HepG2 (cell line): ENCODE measurements around the gene ZNFX1. TPM values are rescaled to one million over a fixed set of nuclear protein-coding genes. Genes with fewer than 3 reads are reported as not detected.

Experiments used
- ARNTL ChIP-seq: sonication (generic); formaldehyde crosslinking; IDR thresholded peaks from 2 replicates; pipeline ENCODE4 v1.4.0; 2020; ENCODE audit warnings: mild to moderate bottlenecking, missing genetic modification reagents
- ATF4 ChIP-seq, 2 experiments: fragments of 450-650 bp in 1 of 2; sonication (generic) in 1 of 2; formaldehyde crosslinking; IDR thresholded peaks; 2 replicates each; pipeline versions ENCODE4 v1.5.0 to v1.8.0; 2020 to 2022; ENCODE audit warnings: mild to moderate bottlenecking in 1 of 2, missing genetic modification reagents in 1 of 2
- CSRNP2 ChIP-seq: sonication (generic); formaldehyde crosslinking; conservative IDR thresholded peaks from 2 replicates; pipeline ENCODE4 v1.8.0; 2022; ENCODE audit warnings: low read depth, missing genetic modification reagents
- ELF1 ChIP-seq: sonication (generic); formaldehyde crosslinking; IDR thresholded peaks from 2 replicates; pipeline ENCODE4 v1.4.0; 2020; ENCODE audit warnings: missing genetic modification reagents
- GRHL1 ChIP-seq: sonication (generic); formaldehyde crosslinking; conservative IDR thresholded peaks from 2 replicates; pipeline ENCODE4 v1.8.0; 2022; ENCODE audit warnings: missing genetic modification reagents
- NKX3-1 ChIP-seq: sonication (generic); formaldehyde crosslinking; IDR thresholded peaks from 2 replicates; pipeline ENCODE4 v1.5.0; 2020; ENCODE audit warnings: missing genetic modification reagents
- NR2F2 ChIP-seq: IDR thresholded peaks from 2 replicates; pipeline ENCODE4 v1.6.1; 2012; ENCODE audit warnings: low read depth, inconsistent platforms, borderline replicate concordance
- TBL1XR1 ChIP-seq: fragments of 150-350 bp; IDR thresholded peaks from 2 replicates; pipeline ENCODE4 v1.6.1; 2014; ENCODE audit warnings: borderline replicate concordance, low read length; ENCODE audit not compliant: partially characterized antibody
- XBP1 ChIP-seq: sonication (generic); formaldehyde crosslinking; IDR thresholded peaks from 2 replicates; pipeline ENCODE4 v1.5.0; 2020; ENCODE audit warnings: missing genetic modification reagents
- ZNF33A ChIP-seq: sonication (generic); formaldehyde crosslinking; IDR thresholded peaks from 2 replicates; pipeline ENCODE4 v1.5.1; 2020; ENCODE audit warnings: missing genetic modification reagents, mild to moderate bottlenecking, moderate library complexity, borderline replicate concordance
- ZNF414 ChIP-seq: sonication (generic); formaldehyde crosslinking; IDR thresholded peaks from 2 replicates; pipeline ENCODE4 v1.5.0; 2020; ENCODE audit warnings: missing genetic modification reagents
- ZNF660 ChIP-seq: sonication (generic); formaldehyde crosslinking; IDR thresholded peaks from 2 replicates; pipeline ENCODE4 v1.5.1; 2020; ENCODE audit warnings: mild to moderate bottlenecking, low read depth, missing genetic modification reagents, borderline replicate concordance
- ZNF83 ChIP-seq: sonication (generic); formaldehyde crosslinking; IDR thresholded peaks from 2 replicates; pipeline ENCODE4 v1.4.0; 2020; ENCODE audit warnings: missing genetic modification reagents, mild to moderate bottlenecking, borderline replicate concordance
- polyA plus RNA-seq, 8 experiments: library from polyadenylated mRNA; depleted of rRNA in 3 of 8; stranded (reverse) in 7 of 8; unstranded in 1 of 8; fragments of >200 nt; fragmentation: Illumina TruSeq in 4 of 8; extraction: Trizol in 4 of 8; gene quantifications; 2 replicates each; pipeline versions ENCODE4 v1.2.1 to v1.2.3, GENCODE V29; 2011 to 2016; ENCODE audit warnings: low read depth in 4 of 8, missing spikeins in 1 of 8, mixed read lengths in 1 of 8; ENCODE audit not compliant: insufficient read depth in 1 of 8
- total RNA-seq, 5 experiments: library from RNA; depleted of rRNA; stranded (reverse); fragments of >200 nt; fragmentation: Illumina TruSeq; extraction: Trizol; gene quantifications; 2 replicates each; pipeline ENCODE4 v1.2.3, GENCODE V29; 2016; ENCODE audit warnings: low read depth in 1 of 5
- TF ChIP-seq, protein P1 (sequence below): sonication (generic); formaldehyde crosslinking; conservative IDR thresholded peaks from 2 replicates; pipeline ENCODE4 v1.5.0; 2020; ENCODE audit warnings: missing genetic modification reagents

Gene ZNFX1
- total and polyA plus RNA-seq, 2 of the 13 experiments (the other 11 are each of a cell fraction or from before 2014, with no cell fraction given): 2.9 to 11.1 TPM

- TF ChIP-seq ARNTL (CRISPR knock-in tag) (no peak), NR2F2 (no peak), ZNF660 (CRISPR knock-in tag) (no peak), XBP1 (no peak), NKX3-1 (CRISPR knock-in tag) (no peak; the same call in 1 of the 2 replicates), ELF1 (CRISPR knock-in tag) (peak; percentile 38; the same call in 1 of the 2 replicates), ZNF33A (CRISPR knock-in tag) (no peak), GRHL1 (CRISPR knock-in tag) (no peak), TBL1XR1 (no peak), ATF4 (CRISPR knock-in tag; IDR thresholded peaks at IDR 0.05) (peak in 1 of 2 experiments; percentile 14; a peak in 1 of 4 replicates), ZNF414 (CRISPR knock-in tag) (no peak), ZNF83 (CRISPR knock-in tag) (no peak), CSRNP2 (CRISPR knock-in tag) (no peak)
- TF ChIP-seq, protein P1, sequence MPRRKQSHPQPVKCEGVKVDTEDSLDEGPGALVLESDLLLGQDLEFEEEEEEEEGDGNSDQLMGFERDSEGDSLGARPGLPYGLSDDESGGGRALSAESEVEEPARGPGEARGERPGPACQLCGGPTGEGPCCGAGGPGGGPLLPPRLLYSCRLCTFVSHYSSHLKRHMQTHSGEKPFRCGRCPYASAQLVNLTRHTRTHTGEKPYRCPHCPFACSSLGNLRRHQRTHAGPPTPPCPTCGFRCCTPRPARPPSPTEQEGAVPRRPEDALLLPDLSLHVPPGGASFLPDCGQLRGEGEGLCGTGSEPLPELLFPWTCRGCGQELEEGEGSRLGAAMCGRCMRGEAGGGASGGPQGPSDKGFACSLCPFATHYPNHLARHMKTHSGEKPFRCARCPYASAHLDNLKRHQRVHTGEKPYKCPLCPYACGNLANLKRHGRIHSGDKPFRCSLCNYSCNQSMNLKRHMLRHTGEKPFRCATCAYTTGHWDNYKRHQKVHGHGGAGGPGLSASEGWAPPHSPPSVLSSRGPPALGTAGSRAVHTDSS (CRISPR knock-in tag): no peak
These were observed 9.1 kb upstream of the ZNFX1 start (continued) for GRCh38 chr20:49286689-49287551.
